GM23338 (cell line): ENCODE results near the gene RPS14. TPM values are rescaled to one million over a fixed set of nuclear protein-coding genes. Genes with fewer than 3 reads are reported as not detected.

ENCODE experiments used
- ATAC-seq: fragments of 200-7000 bp; cut with Tn5 transposase; 3 replicates; pipeline ENCODE4 v1.9.1; 2020
- DNase-seq: peaks from one replicate; pipeline ENCODE4 v3.0.0-alpha.2; 2015; ENCODE audit warnings: low spot score
- H2AFZ ChIP-seq: fragments of 200-600 bp; sonication (generic); 2 replicates; pipeline ENCODE4 v1.8.0; 2016; ENCODE audit warnings: antibody characterized with exemption, mild to moderate bottlenecking, moderate library complexity
- H3F3A ChIP-seq: fragments of 200-600 bp; sonication (generic); replicated peaks from 2 replicates; pipeline ENCODE4 v1.8.0; 2017; ENCODE audit warnings: antibody characterized with exemption, mixed run types, low read depth
- H3K27ac ChIP-seq: fragments of 200-600 bp; sonication (generic); 2 replicates; pipeline ENCODE4 v1.6.1; 2016; ENCODE audit warnings: low read depth
- H3K27me3 ChIP-seq: fragments of 200-600 bp; sonication (generic); 2 replicates; pipeline ENCODE4 v1.8.0; 2016; ENCODE audit warnings: mild to moderate bottlenecking, mixed run types, moderate library complexity; ENCODE audit not compliant: insufficient read depth
- H3K36me3 ChIP-seq: fragments of 200-600 bp; sonication (generic); 2 replicates; pipeline ENCODE4 v1.8.0; 2016; ENCODE audit warnings: mild to moderate bottlenecking; ENCODE audit not compliant: insufficient read depth
- H3K4me1 ChIP-seq: fragments of 200-600 bp; sonication (generic); 2 replicates; pipeline ENCODE4 v1.8.0; 2016; ENCODE audit warnings: mild to moderate bottlenecking, moderate library complexity; ENCODE audit not compliant: insufficient read depth
- H3K4me2 ChIP-seq: fragments of 200-600 bp; sonication (generic); 2 replicates; pipeline ENCODE4 v1.7.1; 2017; ENCODE audit warnings: mixed run types
- H3K4me3 ChIP-seq: fragments of 200-600 bp; sonication (generic); 2 replicates; pipeline ENCODE4 v1.6.1; 2016; ENCODE audit warnings: mixed run types
- H3K79me2 ChIP-seq: fragments of 200-600 bp; sonication (generic); replicated peaks from 2 replicates; pipeline ENCODE4 v1.8.0; 2017; ENCODE audit warnings: mild to moderate bottlenecking; ENCODE audit not compliant: insufficient read depth
- H3K9me2 ChIP-seq: fragments of 200-600 bp; sonication (generic); 2 replicates; pipeline ENCODE4 v1.8.0; 2017; ENCODE audit not compliant: insufficient read depth
- H4K20me1 ChIP-seq: fragments of 200-600 bp; sonication (generic); replicated peaks from 2 replicates; pipeline ENCODE4 v1.8.0; 2017; ENCODE audit warnings: mild to moderate bottlenecking; ENCODE audit not compliant: insufficient read depth
- H3K27ac Mint-ChIP-seq: 2 replicates; pipeline ENCODE4 v1.8.0; 2020; ENCODE audit warnings: inconsistent platforms, mild to moderate bottlenecking, moderate library complexity, mixed read lengths
- H3K27me3 Mint-ChIP-seq: 3 replicates; pipeline ENCODE4 v1.8.0; 2022; ENCODE audit warnings: low read depth, mild to moderate bottlenecking, moderate library complexity, mixed read lengths, inconsistent platforms; ENCODE audit not compliant: insufficient read depth, poor library complexity
- H3K36me3 Mint-ChIP-seq: 3 replicates; pipeline ENCODE4 v1.8.0; 2021; ENCODE audit warnings: low read depth, mild to moderate bottlenecking, inconsistent platforms, moderate library complexity, mixed read lengths
- H3K4me1 Mint-ChIP-seq: 3 replicates; pipeline ENCODE4 v1.8.0; 2020; ENCODE audit warnings: mild to moderate bottlenecking, inconsistent platforms, mixed read lengths
- H3K4me3 Mint-ChIP-seq: 3 replicates; pipeline ENCODE4 v1.8.0; 2021; ENCODE audit warnings: moderate library complexity, mild to moderate bottlenecking, inconsistent platforms, mixed read lengths
- H3K9me3 Mint-ChIP-seq: 3 replicates; pipeline ENCODE4 v1.8.0; 2020; ENCODE audit warnings: moderate library complexity, mild to moderate bottlenecking, inconsistent platforms, mixed read lengths
- CREB1 ChIP-seq: fragments of 250-450 bp; sonication (Bioruptor Pico); IDR thresholded peaks from 2 replicates; pipeline ENCODE4 v1.5.0; 2020; ENCODE audit warnings: low read depth, mild to moderate bottlenecking, moderate library complexity
- ETS1 ChIP-seq: IDR thresholded peaks from 2 replicates; pipeline ENCODE4 v1.6.1; 2016; ENCODE audit warnings: antibody characterized with exemption
- EZH2phosphoT487 ChIP-seq: fragments of 200-600 bp; sonication (generic); IDR thresholded peaks from one replicate; pipeline ENCODE4 v1.8.1; 2018; ENCODE audit warnings: antibody characterized with exemption; ENCODE audit not compliant: unreplicated experiment
- NANOG ChIP-seq: IDR thresholded peaks from 2 replicates; pipeline ENCODE4 v1.6.1; 2016; ENCODE audit warnings: antibody characterized with exemption, borderline replicate concordance
- ZNF114 ChIP-seq: fragments of 250-450 bp; sonication (Bioruptor Pico); IDR thresholded peaks from 2 replicates; pipeline ENCODE4 v1.5.0; 2020; ENCODE audit warnings: mild to moderate bottlenecking, moderate library complexity
- ZNF462 ChIP-seq: fragments of 250-450 bp; sonication (Bioruptor Pico); IDR thresholded peaks from 2 replicates; pipeline ENCODE4 v1.5.0; 2020; ENCODE audit warnings: mild to moderate bottlenecking, moderate library complexity
- polyA plus RNA-seq: library from polyadenylated mRNA; unstranded; fragments of >200 nt; fragmentation: Nextera tagmentation; extraction: Ambion mirVana; gene quantifications from 2 replicates; pipeline ENCODE4 v1.2.1, GENCODE V29; 2016
- total RNA-seq: library from RNA; depleted of rRNA; stranded (reverse); fragments of >200 nt; shearing (Covaris generic); gene quantifications from 2 replicates; pipeline ENCODE4 v1.2.3, GENCODE V29; 2014

RPS14 gene
- total and polyA plus RNA-seq, 2 experiments from 2014 or later = 1,443 to 2,790 TPM

GRCh38 chr5:150446088-150446487 is 3.5 kb downstream of the RPS14 start (continued):
- TF ChIP-seq ZNF462 (CRISPR knock-in tag) (no peak), CREB1 (CRISPR knock-in tag) (no peak), NANOG (no peak), EZH2phosphoT487 (no peak), ZNF114 (CRISPR knock-in tag) (no peak)

- peaks cover 52% of the 10 kb centered on the region for H3K36me3 ChIP-seq
- H3K4me1 Mint-ChIP-seq = peaks cover 48% of the 10 kb centered on the region
- H3K4me3 Mint-ChIP-seq = no peak overlapping the region
- TF ChIP-seq ETS1 = no peak
- no peak for TF ChIP-seq ZNF114 (CRISPR knock-in tag)
- TF ChIP-seq ZNF462 (CRISPR knock-in tag) = no peak
- no peak for TF ChIP-seq CREB1 (CRISPR knock-in tag)
These were observed 4.8 kb downstream of the RPS14 start for GRCh38 chr5:150444770-150445169.

More at GRCh38 chr5:150444770-150445169, 4.8 kb downstream of the RPS14 start:
- Mint-ChIP-seq H3K27me3 (peaks cover 50% of the 10 kb centered on the region), H3K9me3 (no peaks in the 10 kb centered on the region; the same call in 1 of the 3 replicates), H3K36me3 (peaks cover 68% of the 10 kb centered on the region), H3K27ac (peak overlapping the region; percentile 82; the same call in 1 of the 2 replicates)
- peaks cover 24% of the 10 kb centered on the region for H3K4me1 ChIP-seq
- H3K4me3 ChIP-seq = no peak overlapping the region
- H3K79me2 ChIP-seq = peaks cover 37% of the 10 kb centered on the region
- H4K20me1 ChIP-seq = peaks cover 54% of the 10 kb centered on the region
- H3K4me2 ChIP-seq = no peak overlapping the region
- ATAC-seq (no peak), DNase-seq (no peak)
- H2AFZ ChIP-seq = no peak overlapping the region
- no peaks in the 10 kb centered on the region for H3K9me2 ChIP-seq
- peak overlapping the region; percentile 72; the same call in 1 of the 2 replicates for H3K27ac ChIP-seq
- no peaks in the 10 kb centered on the region for H3K27me3 ChIP-seq
- peaks cover 76% of the 10 kb centered on the region for H3F3A ChIP-seq
